A204.1 (cell line): ENCODE measurements around the gene AQP5.

Source experiments
- FAIRE-seq: peaks from 2 replicates; lab custom pipeline; 2012; peaks lifted over from hg19 to GRCh38; lab: Jason Lieb, UNC

AQP5 gene

GRCh38 chr12:49932533-49933130 is 29.0 kb upstream of the AQP5 start:
- no peak for FAIRE-seq

GRCh38 chr12:49933796-49934195 is 27.9 kb upstream of the AQP5 start:
- FAIRE-seq = no peak

GRCh38 chr12:49934505-49934904 is 27.2 kb upstream of the AQP5 start:
- FAIRE-seq = no peak

- no peak for FAIRE-seq
Observed at GRCh38 chr12:49936925-49937324, 24.7 kb upstream of the AQP5 start.

GRCh38 chr12:49937639-49938300 is 23.9 kb upstream of the AQP5 start:
- FAIRE-seq = no peak

- FAIRE-seq = no peak
Observed at GRCh38 chr12:49939307-49939706, 22.4 kb upstream of the AQP5 start.

GRCh38 chr12:49939707-49940106 is 22.0 kb upstream of the AQP5 start:
- no peak for FAIRE-seq

- FAIRE-seq = no peak
Observed at GRCh38 chr12:49941556-49942511, 19.8 kb upstream of the AQP5 start.

- FAIRE-seq = no peak
Observed at GRCh38 chr12:49942512-49942893, 19.2 kb upstream of the AQP5 start.

GRCh38 chr12:49942921-49943624 is 18.6 kb upstream of the AQP5 start:
- FAIRE-seq = no peak

GRCh38 chr12:49943625-49943960 is 18.1 kb upstream of the AQP5 start:
- no peak for FAIRE-seq

GRCh38 chr12:49944046-49944445 is 17.6 kb upstream of the AQP5 start:
- FAIRE-seq = no peak

- no peak for FAIRE-seq
Observed at GRCh38 chr12:49944718-49945117, 17.0 kb upstream of the AQP5 start.

GRCh38 chr12:49945394-49946080 is 16.1 kb upstream of the AQP5 start:
- no peak for FAIRE-seq

- no peak for FAIRE-seq
Observed at GRCh38 chr12:49946086-49946485, 15.6 kb upstream of the AQP5 start.

- FAIRE-seq = no peak
Observed at GRCh38 chr12:49946497-49946896, 15.2 kb upstream of the AQP5 start.

- no peak for FAIRE-seq
Observed at GRCh38 chr12:49947593-49948226, 14.0 kb upstream of the AQP5 start.

- FAIRE-seq = no peak
Observed at GRCh38 chr12:49948866-49949845, 12.5 kb upstream of the AQP5 start.

GRCh38 chr12:49949866-49950265 is 11.8 kb upstream of the AQP5 start:
- FAIRE-seq = no peak
